ENCODE data around the gene ACSM6.
"Not testable (repeated sequence)": the region's sequence is repeated elsewhere in the genome, so short reads cannot be mapped to it uniquely, and the experiment has no call there.

The ACSM6 gene

GRCh38 chr10:95237376-95238170, 43.5 kb downstream of the ACSM6 start:
- H3K4me2 ChIP-seq (ENCODE audit: low read length) = no peak overlapping the region
- H3K27me3 ChIP-seq (ENCODE audit: control insufficient read depth, low read length) = no peaks in the 10 kb centered on the region
- no peaks in the 10 kb centered on the region for H3K9me2 ChIP-seq (replicated peaks; ENCODE audit: control insufficient read depth, low read length)
- no peaks in the 10 kb centered on the region for H4K20me1 ChIP-seq (ENCODE audit: control insufficient read depth, insufficient read depth, low read depth, low read length)
- H3K9me3 ChIP-seq (ENCODE audit: control insufficient read depth, insufficient read depth, low read length) = no peaks in the 10 kb centered on the region
- no peak for TF ChIP-seq CTCF (IDR thresholded peaks at IDR 0.05; ENCODE audit: low read depth, low read length, poor library complexity, severe bottlenecking)
- TF ChIP-seq EZH2phosphoT487 (IDR thresholded peaks at IDR 0.05; ENCODE audit: borderline replicate concordance, low read length) = no peak
- H3K4me1 ChIP-seq (ENCODE audit: control insufficient read depth, low read length) = peaks cover 12% of the 10 kb centered on the region
- no peak overlapping the region for H3K4me3 ChIP-seq (ENCODE audit: low read length)
- H3F3A ChIP-seq (ENCODE audit: control insufficient read depth, insufficient read depth) = peaks cover 3% of the 10 kb centered on the region; the same call in 1 of the 2 replicates
- no peak overlapping the region for H3K27ac ChIP-seq (ENCODE audit: low read depth, low read length)
- peaks cover 49% of the 10 kb centered on the region for H3K36me3 ChIP-seq (ENCODE audit: control insufficient read depth, low read length)
- no peaks in the 10 kb centered on the region for H3K79me2 ChIP-seq (ENCODE audit: control insufficient read depth, low read length)

- H3K79me2 ChIP-seq (ENCODE audit: control insufficient read depth, low read length); H3K27me3 ChIP-seq (ENCODE audit: control insufficient read depth, low read length); H3K27ac ChIP-seq (ENCODE audit: low read depth, low read length); H3K4me3 ChIP-seq (ENCODE audit: low read length); H3K9me3 ChIP-seq (ENCODE audit: control insufficient read depth, insufficient read depth, low read length); H3F3A ChIP-seq (ENCODE audit: control insufficient read depth, insufficient read depth); H3K4me2 ChIP-seq (ENCODE audit: low read length); H4K20me1 ChIP-seq (ENCODE audit: control insufficient read depth, insufficient read depth, low read depth, low read length); H3K9me2 ChIP-seq (replicated peaks; ENCODE audit: control insufficient read depth, low read length): not testable (repeated sequence)
- Histone ChIP-seq H3K4me1 (ENCODE audit: control insufficient read depth, low read length) (peaks cover 12% of the 10 kb centered on the region), H3K36me3 (ENCODE audit: control insufficient read depth, low read length) (peaks cover 60% of the 10 kb centered on the region)
Observed at GRCh38 chr10:95240096-95240495, 46.1 kb downstream of the ACSM6 start.

- Histone ChIP-seq H3K9me2 (replicated peaks; ENCODE audit: control insufficient read depth, low read length) (no peaks in the 10 kb centered on the region), H3K27me3 (ENCODE audit: control insufficient read depth, low read length) (no peaks in the 10 kb centered on the region), H3K36me3 (ENCODE audit: control insufficient read depth, low read length) (peaks cover 63% of the 10 kb centered on the region), H3K4me3 (ENCODE audit: low read length) (no peak overlapping the region), H3F3A (ENCODE audit: control insufficient read depth, insufficient read depth) (peaks cover 3% of the 10 kb centered on the region; the same call in 1 of the 2 replicates), H3K27ac (ENCODE audit: low read depth, low read length) (no peak overlapping the region), H3K9me3 (ENCODE audit: control insufficient read depth, insufficient read depth, low read length) (no peaks in the 10 kb centered on the region), H3K79me2 (ENCODE audit: control insufficient read depth, low read length) (no peaks in the 10 kb centered on the region), H4K20me1 (ENCODE audit: control insufficient read depth, insufficient read depth, low read depth, low read length) (no peaks in the 10 kb centered on the region), H3K4me2 (ENCODE audit: low read length) (no peak overlapping the region), H3K4me1 (ENCODE audit: control insufficient read depth, low read length) (peaks cover 10% of the 10 kb centered on the region)
- TF ChIP-seq EZH2phosphoT487 (IDR thresholded peaks at IDR 0.05; ENCODE audit: borderline replicate concordance, low read length) (no peak), CTCF (IDR thresholded peaks at IDR 0.05; ENCODE audit: low read depth, low read length, poor library complexity, severe bottlenecking) (no peak)
Observed at GRCh38 chr10:95240811-95241210, 46.8 kb downstream of the ACSM6 start.

GRCh38 chr10:95241533-95241932, 47.5 kb downstream of the ACSM6 start:
- H3K9me2 ChIP-seq (replicated peaks; ENCODE audit: control insufficient read depth, low read length) = no peaks in the 10 kb centered on the region
- no peaks in the 10 kb centered on the region for H4K20me1 ChIP-seq (ENCODE audit: control insufficient read depth, insufficient read depth, low read depth, low read length)
- peaks cover 6% of the 10 kb centered on the region for H3K4me1 ChIP-seq (ENCODE audit: control insufficient read depth, low read length)
- no peaks in the 10 kb centered on the region for H3K9me3 ChIP-seq (ENCODE audit: control insufficient read depth, insufficient read depth, low read length)
- no peak overlapping the region for H3K27ac ChIP-seq (ENCODE audit: low read depth, low read length)
- no peak for TF ChIP-seq EZH2phosphoT487 (IDR thresholded peaks at IDR 0.05; ENCODE audit: borderline replicate concordance, low read length)
- no peak for TF ChIP-seq CTCF (IDR thresholded peaks at IDR 0.05; ENCODE audit: low read depth, low read length, poor library complexity, severe bottlenecking)
- H3K27me3 ChIP-seq (ENCODE audit: control insufficient read depth, low read length) = no peaks in the 10 kb centered on the region
- H3F3A ChIP-seq (ENCODE audit: control insufficient read depth, insufficient read depth) = no peaks in the 10 kb centered on the region
- H3K4me2 ChIP-seq (ENCODE audit: low read length) = no peak overlapping the region
- no peak overlapping the region for H3K4me3 ChIP-seq (ENCODE audit: low read length)
- peaks cover 64% of the 10 kb centered on the region for H3K36me3 ChIP-seq (ENCODE audit: control insufficient read depth, low read length)
- no peaks in the 10 kb centered on the region for H3K79me2 ChIP-seq (ENCODE audit: control insufficient read depth, low read length)

All from DOHH2 (cell line).